Activated CD4-positive, alpha-beta T cell treated with anti-CD3 and anti-CD28 coated beads, Interleukin-2, amount 50 U/mL, for 16 hours (primary cell): Measurements from ENCODE around the gene OR8B4.
"Not testable (repeated sequence)": the region's sequence is repeated elsewhere in the genome, so short reads cannot be mapped to it uniquely, and the experiment has no call there.

ENCODE experiments used
- DNase-seq: peaks from one replicate; pipeline ENCODE4 v3.0.0-alpha.2; 2020

Gene OR8B4

DNA sequence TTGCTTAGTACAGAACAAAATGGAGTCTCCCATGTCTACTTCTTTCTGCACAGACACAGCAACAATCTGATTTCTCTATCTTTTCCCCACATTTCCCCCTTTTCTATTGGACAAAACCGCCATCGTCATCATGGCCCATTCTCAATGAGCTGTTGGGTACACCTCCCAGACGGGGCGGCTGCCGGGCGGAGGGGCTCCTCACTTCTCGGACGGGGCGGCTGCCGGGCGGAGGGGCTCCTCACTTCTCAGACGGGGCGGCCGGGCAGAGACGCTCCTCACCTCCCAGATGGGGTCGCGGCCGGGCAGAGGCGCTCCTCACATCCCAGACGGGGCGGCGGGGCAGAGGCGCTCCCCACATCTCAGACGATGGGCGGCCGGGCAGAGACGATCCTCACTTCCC lies 21.5 kb downstream of the OR8B4 start:
- DNase-seq: not testable (repeated sequence)

DNA sequence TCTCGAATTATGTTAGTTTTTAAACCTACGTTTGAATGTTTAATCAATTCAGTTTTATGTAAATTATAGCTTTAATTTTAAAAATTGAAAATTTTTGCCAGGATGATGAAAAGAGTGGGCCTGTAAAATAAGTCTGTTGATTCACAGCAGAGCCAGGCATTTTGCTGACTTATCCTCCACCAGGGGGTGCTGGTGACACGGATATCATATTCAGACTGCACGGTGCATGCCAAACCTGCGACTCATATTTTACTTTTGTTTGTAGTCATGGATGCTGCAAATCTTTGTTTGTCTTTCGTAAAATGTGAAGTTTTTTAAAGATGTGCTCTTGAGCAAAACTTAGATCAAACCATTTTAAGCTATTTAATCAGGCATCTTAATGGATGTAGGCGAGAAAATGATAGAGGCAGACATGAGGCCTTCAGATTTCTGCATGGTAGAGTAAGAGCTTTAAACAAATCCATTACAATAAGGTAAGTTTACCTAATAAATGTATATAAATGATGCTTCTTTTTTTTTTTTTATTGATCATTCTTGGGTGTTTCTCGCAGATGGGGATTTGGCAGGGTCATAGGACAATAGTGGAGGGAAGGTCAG lies 22.2 kb downstream of the OR8B4 start:
- peak; percentile 83 for DNase-seq

GRCh38 chr11:124398924-124399323 lies 25.7 kb downstream of the OR8B4 start, which contains the start of gene OR8B3:
Gene OR8B3 (minus strand): TSS chr11:124399024. CDS start chr11:124397351, 1,673 bp downstream.
- no peak for DNase-seq

- DNase-seq: not testable (repeated sequence)
These were observed 27.8 kb downstream of the OR8B4 start for GRCh38 chr11:124396847-124397246.

DNA sequence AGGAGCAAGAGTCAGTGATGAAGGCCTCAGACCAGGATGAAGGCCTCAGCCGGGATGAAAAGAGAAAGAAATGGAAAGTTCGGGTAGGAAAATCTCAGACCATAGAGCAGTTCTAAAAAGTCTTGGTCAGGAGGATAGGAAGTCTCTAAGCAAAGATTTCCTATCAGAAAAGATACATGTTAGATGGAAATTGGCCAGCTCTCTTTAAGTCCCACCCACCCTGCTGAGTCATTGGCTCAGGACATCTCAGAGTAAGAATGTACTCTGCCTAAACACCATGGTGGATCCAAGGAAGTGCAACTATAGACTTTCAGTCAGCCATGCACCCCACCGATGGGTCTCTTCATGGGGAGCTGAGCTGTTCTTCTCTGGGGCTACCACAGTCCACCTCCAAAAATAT lies 30.3 kb downstream of the OR8B4 start:
- no peak for DNase-seq

GRCh38 chr11:124384399-124384798 lies 40.3 kb downstream of the OR8B4 start, which contains the start of gene OR8B2:
Gene OR8B2 (minus strand): TSS chr11:124384499. CDS start chr11:124383343, 1,156 bp downstream.
- no peak for DNase-seq

DNA sequence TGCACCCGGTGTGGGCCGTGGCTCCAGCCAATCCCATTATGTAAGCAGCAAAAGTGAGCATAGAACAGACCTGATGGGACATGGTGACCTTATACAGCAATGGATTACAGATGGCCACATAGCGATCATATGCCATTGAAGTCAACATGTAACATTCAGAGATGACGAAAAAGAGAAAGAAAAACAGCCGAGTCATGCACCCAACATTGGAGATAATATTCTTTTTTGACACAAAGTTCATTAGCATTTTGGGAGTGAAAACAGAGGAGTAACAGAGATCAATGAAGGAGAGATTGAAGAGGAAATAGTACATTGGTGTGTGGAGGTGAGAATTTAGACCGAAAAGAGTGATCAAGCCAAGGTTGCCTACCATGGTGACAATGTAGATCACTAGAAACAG lies 41.8 kb downstream of the OR8B4 start:
- DNase-seq: not testable (repeated sequence)

- DNase-seq: no peak
These were observed 44.1 kb downstream of the OR8B4 start for GRCh38 chr11:124380585-124380984.

- DNase-seq: no peak
These were observed 48.4 kb downstream of the OR8B4 start for GRCh38 chr11:124376280-124376679.
